Esophagus muscularis mucosa (tissue), 4 donors: ENCODE results near the gene MEIS2.

Source experiments
- EP300 ChIP-seq: sonication (generic); formaldehyde crosslinking; IDR thresholded peaks from one replicate; pipeline ENCODE4 v1.6.1; 2017; ENCODE audit warnings: antibody characterized with exemption
- POLR2A ChIP-seq: fragments of 450-650 bp; IDR thresholded peaks from one replicate; pipeline ENCODE4 v1.6.1; 2017; ENCODE audit warnings: antibody characterized with exemption, moderate library complexity, mild to moderate bottlenecking, low read depth
- POLR2AphosphoS5 ChIP-seq, 2 donors: sonication (generic); formaldehyde crosslinking; IDR thresholded peaks; one replicate each; pipeline ENCODE4 v1.6.1; 2017; ENCODE audit warnings: antibody characterized with exemption in 2 of 2
- TF ChIP-seq, protein P1 (sequence below), 3 experiments: fragments of 200-600 bp in 2 of 3; fragments of 450-650 bp in 1 of 3; sonication (generic) in 2 of 3; IDR thresholded peaks; one replicate each; pipeline ENCODE4 v1.5.1; 2017 to 2019; ENCODE audit warnings: antibody characterized with exemption in 3 of 3, mild to moderate bottlenecking in 2 of 3, moderate library complexity in 1 of 3

DNA sequence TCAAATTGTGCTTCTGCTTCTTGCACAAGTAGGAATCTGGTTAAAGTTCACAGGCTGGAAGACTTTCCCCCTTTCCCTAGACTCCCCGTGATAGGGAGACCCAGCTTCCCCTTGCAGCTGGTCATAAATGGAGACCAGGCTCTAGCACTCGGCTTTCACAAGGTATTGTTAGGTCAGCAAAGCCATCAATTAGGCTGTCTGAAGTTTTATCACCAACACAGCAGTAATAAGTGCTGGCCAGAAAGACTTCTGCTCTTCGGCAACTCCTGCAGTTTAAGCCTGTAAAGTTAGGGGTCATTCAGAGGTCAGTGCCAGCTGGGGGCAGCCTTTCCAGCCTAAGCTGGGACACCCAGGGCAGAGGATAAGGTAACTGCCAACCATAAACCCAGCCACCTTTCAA is 203.4 kb downstream of the MEIS2 start:
- TF ChIP-seq, protein P1, sequence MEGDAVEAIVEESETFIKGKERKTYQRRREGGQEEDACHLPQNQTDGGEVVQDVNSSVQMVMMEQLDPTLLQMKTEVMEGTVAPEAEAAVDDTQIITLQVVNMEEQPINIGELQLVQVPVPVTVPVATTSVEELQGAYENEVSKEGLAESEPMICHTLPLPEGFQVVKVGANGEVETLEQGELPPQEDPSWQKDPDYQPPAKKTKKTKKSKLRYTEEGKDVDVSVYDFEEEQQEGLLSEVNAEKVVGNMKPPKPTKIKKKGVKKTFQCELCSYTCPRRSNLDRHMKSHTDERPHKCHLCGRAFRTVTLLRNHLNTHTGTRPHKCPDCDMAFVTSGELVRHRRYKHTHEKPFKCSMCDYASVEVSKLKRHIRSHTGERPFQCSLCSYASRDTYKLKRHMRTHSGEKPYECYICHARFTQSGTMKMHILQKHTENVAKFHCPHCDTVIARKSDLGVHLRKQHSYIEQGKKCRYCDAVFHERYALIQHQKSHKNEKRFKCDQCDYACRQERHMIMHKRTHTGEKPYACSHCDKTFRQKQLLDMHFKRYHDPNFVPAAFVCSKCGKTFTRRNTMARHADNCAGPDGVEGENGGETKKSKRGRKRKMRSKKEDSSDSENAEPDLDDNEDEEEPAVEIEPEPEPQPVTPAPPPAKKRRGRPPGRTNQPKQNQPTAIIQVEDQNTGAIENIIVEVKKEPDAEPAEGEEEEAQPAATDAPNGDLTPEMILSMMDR (IDR thresholded peaks at IDR 0.05): no peak
- no peak for TF ChIP-seq POLR2A
- no peak for TF ChIP-seq EP300
- no peak for TF ChIP-seq POLR2AphosphoS5 (IDR thresholded peaks at IDR 0.05)
